ENCODE results near the gene SLC1A2.

DNA sequence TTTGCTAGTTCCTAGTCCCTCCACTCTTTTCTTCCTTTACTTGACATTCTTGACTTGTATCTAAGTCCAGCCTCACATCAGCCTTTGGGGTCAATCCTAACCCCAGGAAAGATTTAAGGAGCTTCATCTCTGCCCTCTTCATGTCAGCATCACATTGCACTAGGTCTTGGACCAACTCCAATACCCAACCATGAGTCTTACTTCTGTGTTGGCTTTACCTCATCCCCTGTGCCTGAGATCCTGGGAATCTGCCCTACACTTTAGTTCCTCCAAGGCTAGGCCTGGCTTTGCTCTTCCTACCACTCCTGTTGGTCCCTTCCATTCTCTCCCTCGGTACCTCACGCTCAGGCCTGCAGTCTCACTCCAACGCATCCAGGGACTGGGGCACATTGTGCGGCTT is 117.0 kb downstream of the SLC1A2 start:
- TF ChIP-seq, protein P1, sequence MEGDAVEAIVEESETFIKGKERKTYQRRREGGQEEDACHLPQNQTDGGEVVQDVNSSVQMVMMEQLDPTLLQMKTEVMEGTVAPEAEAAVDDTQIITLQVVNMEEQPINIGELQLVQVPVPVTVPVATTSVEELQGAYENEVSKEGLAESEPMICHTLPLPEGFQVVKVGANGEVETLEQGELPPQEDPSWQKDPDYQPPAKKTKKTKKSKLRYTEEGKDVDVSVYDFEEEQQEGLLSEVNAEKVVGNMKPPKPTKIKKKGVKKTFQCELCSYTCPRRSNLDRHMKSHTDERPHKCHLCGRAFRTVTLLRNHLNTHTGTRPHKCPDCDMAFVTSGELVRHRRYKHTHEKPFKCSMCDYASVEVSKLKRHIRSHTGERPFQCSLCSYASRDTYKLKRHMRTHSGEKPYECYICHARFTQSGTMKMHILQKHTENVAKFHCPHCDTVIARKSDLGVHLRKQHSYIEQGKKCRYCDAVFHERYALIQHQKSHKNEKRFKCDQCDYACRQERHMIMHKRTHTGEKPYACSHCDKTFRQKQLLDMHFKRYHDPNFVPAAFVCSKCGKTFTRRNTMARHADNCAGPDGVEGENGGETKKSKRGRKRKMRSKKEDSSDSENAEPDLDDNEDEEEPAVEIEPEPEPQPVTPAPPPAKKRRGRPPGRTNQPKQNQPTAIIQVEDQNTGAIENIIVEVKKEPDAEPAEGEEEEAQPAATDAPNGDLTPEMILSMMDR (IDR thresholded peaks at IDR 0.05), result no peak
- TF ChIP-seq EP300 (IDR thresholded peaks at IDR 0.05) (no peak), POLR2A (IDR thresholded peaks at IDR 0.05; ENCODE audit: low read depth) (no peak)
